Upper lobe of right lung (tissue), 1 donor: Measurements from ENCODE around the gene RAMP1. TPM values are rescaled to one million over a fixed set of nuclear protein-coding genes. Genes with fewer than 3 reads are reported as not detected.
A peak's percentile ranks its signal among the peaks of the same experiment; 100 is the strongest.

Experiments used
- ATAC-seq: fragments of 200-7000 bp; cut with Tn5 transposase; one replicate; pipeline ENCODE4 v1.9.1; 2020; ENCODE audit warnings: mild to moderate bottlenecking, moderate library complexity
- DNase-seq: peaks from one replicate; pipeline ENCODE4 v3.0.0-alpha.2; 2020
- H3K27ac ChIP-seq: fragments of 200-600 bp; one replicate; pipeline ENCODE4 v1.8.0; 2022
- H3K27me3 ChIP-seq: fragments of 200-600 bp; one replicate; pipeline ENCODE4 v1.8.0; 2022; ENCODE audit warnings: mild to moderate bottlenecking
- H3K36me3 ChIP-seq: fragments of 200-600 bp; one replicate; pipeline ENCODE4 v1.8.0; 2022
- H3K4me1 ChIP-seq: fragments of 200-600 bp; one replicate; pipeline ENCODE4 v1.8.0; 2022
- H3K4me3 ChIP-seq: fragments of 200-600 bp; one replicate; pipeline ENCODE4 v1.8.0; 2022; ENCODE audit warnings: mild to moderate bottlenecking
- H3K9me3 ChIP-seq: fragments of 200-600 bp; one replicate; pipeline ENCODE4 v1.8.0; 2022
- intact Hi-C: fragments of 100-400 bp; cut with DNase I; formaldehyde crosslinking; loops from one replicate; pipeline ENCODE4 v1.11.0; 2022
- total RNA-seq: library from RNA; stranded (reverse); fragmentation: NEBNext Ultra II Directional; extraction: Animal tissue kit (Norgen Biotek cat#: 25700); gene quantifications from one replicate; pipeline ENCODE4 v1.2.1, GENCODE V29; 2021
- TF ChIP-seq, protein P1 (sequence below): fragments of 200-600 bp; IDR thresholded peaks from one replicate; pipeline ENCODE4 v1.8.0; 2022; ENCODE audit warnings: antibody characterized with exemption
- donor health status: DM: no; HTN: yes; CAD: no; lungs with severe emphysema.

RAMP1 gene
- total RNA-seq, 1 donor from 2014 or later, result 11.1 TPM

GRCh38 chr2:237913193-237913917, 53.9 kb downstream of the RAMP1 start:
- Histone ChIP-seq H3K4me1 (no peaks in the 10 kb centered on the region), H3K27ac (no peak overlapping the region), H3K36me3 (no peaks in the 10 kb centered on the region), H3K27me3 (no peaks in the 10 kb centered on the region), H3K4me3 (no peak overlapping the region), H3K9me3 (no peaks in the 10 kb centered on the region)
- no peak for ATAC-seq
- intact Hi-C loops, result no loop called here
- peak; percentile 47 for DNase-seq
- TF ChIP-seq, protein P1, sequence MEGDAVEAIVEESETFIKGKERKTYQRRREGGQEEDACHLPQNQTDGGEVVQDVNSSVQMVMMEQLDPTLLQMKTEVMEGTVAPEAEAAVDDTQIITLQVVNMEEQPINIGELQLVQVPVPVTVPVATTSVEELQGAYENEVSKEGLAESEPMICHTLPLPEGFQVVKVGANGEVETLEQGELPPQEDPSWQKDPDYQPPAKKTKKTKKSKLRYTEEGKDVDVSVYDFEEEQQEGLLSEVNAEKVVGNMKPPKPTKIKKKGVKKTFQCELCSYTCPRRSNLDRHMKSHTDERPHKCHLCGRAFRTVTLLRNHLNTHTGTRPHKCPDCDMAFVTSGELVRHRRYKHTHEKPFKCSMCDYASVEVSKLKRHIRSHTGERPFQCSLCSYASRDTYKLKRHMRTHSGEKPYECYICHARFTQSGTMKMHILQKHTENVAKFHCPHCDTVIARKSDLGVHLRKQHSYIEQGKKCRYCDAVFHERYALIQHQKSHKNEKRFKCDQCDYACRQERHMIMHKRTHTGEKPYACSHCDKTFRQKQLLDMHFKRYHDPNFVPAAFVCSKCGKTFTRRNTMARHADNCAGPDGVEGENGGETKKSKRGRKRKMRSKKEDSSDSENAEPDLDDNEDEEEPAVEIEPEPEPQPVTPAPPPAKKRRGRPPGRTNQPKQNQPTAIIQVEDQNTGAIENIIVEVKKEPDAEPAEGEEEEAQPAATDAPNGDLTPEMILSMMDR, result no peak

GRCh38 chr2:237915576-237915975, 56.2 kb downstream of the RAMP1 start:
- H3K27me3 ChIP-seq, result no peaks in the 10 kb centered on the region
- intact Hi-C loops, result no loop called here
- H3K9me3 ChIP-seq, result no peaks in the 10 kb centered on the region
- no peaks in the 10 kb centered on the region for H3K36me3 ChIP-seq
- no peak overlapping the region for H3K27ac ChIP-seq
- H3K4me1 ChIP-seq, result no peaks in the 10 kb centered on the region
- DNase-seq (peak; percentile 26), ATAC-seq (no peak)
- no peak overlapping the region for H3K4me3 ChIP-seq
- TF ChIP-seq, protein P1, result no peak

DNA sequence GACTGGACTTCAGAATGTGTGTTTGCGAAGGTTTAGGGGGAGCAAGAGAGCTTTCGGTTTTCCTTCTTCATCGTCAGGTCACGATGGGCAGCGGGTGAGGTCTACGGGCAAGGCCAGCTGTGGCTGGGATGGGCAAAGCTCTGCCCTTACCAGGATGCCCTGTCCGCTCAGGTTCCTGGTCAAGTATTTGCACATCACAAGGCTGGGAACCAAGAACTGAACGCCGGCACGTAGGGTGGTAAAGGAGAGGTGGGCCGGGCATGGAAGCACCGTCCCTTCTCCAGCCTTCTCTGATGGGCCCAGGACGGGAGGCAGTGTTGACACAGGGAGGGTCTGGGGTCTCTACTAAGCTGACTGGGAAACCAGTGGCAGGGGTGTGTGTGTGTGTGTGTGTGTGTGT, 56.9 kb downstream of the RAMP1 start:
- intact Hi-C loops, result no loop called here
- Histone ChIP-seq H3K4me3 (no peak overlapping the region), H3K27me3 (no peaks in the 10 kb centered on the region), H3K4me1 (no peaks in the 10 kb centered on the region), H3K36me3 (no peaks in the 10 kb centered on the region), H3K9me3 (no peaks in the 10 kb centered on the region), H3K27ac (no peak overlapping the region)
- ATAC-seq (no peak), DNase-seq (peak; percentile 30)
- TF ChIP-seq, protein P1, result no peak

GRCh38 chr2:237917696-237918374, 58.4 kb downstream of the RAMP1 start:
- no peaks in the 10 kb centered on the region for H3K36me3 ChIP-seq
- no peaks in the 10 kb centered on the region for H3K4me1 ChIP-seq
- no peaks in the 10 kb centered on the region for H3K27me3 ChIP-seq
- no peaks in the 10 kb centered on the region for H3K9me3 ChIP-seq
- H3K27ac ChIP-seq, result no peak overlapping the region
- no peak for DNase-seq
- H3K4me3 ChIP-seq, result no peak overlapping the region
- no peak for ATAC-seq
- intact Hi-C loops, result no loop called here
- TF ChIP-seq, protein P1, result no peak

DNA sequence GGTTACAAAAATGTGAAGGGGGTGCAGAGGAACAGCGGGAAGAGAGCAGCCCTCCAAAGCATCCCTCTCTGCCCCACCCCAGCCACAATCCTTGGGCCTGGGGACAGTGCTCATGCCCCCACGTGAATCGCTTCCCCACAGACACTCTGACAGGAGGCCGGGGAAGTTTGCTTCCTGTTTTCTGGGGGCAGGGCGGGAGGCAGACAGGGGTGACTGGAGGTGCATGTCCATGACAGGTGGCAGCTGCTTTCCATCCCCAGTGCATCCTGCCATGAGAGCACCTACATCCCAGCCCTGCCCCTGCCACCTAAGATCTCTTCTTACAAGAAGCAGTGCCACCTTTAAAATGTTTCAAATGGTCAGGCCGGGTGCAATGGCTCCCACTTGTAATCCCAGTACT, 60.2 kb downstream of the RAMP1 start:
- TF ChIP-seq, protein P1, result no peak
- no peak overlapping the region for H3K27ac ChIP-seq
- no peaks in the 10 kb centered on the region for H3K9me3 ChIP-seq
- ATAC-seq, result peak; percentile 44
- H3K4me1 ChIP-seq, result peaks cover 12% of the 10 kb centered on the region
- DNase-seq, result no peak
- no peaks in the 10 kb centered on the region for H3K27me3 ChIP-seq
- no peak overlapping the region for H3K4me3 ChIP-seq
- intact Hi-C loops, result no loop called here
- H3K36me3 ChIP-seq, result no peaks in the 10 kb centered on the region
